ENCODE results near the gene GNG12.

DNA sequence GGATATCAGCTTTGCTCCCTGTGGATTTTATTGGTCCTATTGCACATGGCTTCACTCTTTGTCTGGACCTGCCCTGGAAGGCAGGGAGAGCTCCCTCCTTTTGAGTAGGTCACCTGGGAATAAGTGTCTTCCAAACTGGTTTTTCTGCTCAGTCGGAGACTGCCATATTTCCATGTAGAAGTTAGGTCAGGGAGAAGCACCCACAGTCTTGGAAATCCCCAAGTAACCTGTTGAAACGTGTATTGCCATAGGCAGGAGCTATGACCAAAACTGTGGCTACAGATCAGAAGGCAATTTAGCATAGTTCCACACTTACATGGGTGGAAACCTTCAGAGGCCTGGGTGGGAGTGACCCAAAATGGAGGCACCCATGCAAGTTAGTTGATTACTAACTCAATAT is 3.5 kb upstream of the GNG12 start:
- TF ChIP-seq, protein P1, sequence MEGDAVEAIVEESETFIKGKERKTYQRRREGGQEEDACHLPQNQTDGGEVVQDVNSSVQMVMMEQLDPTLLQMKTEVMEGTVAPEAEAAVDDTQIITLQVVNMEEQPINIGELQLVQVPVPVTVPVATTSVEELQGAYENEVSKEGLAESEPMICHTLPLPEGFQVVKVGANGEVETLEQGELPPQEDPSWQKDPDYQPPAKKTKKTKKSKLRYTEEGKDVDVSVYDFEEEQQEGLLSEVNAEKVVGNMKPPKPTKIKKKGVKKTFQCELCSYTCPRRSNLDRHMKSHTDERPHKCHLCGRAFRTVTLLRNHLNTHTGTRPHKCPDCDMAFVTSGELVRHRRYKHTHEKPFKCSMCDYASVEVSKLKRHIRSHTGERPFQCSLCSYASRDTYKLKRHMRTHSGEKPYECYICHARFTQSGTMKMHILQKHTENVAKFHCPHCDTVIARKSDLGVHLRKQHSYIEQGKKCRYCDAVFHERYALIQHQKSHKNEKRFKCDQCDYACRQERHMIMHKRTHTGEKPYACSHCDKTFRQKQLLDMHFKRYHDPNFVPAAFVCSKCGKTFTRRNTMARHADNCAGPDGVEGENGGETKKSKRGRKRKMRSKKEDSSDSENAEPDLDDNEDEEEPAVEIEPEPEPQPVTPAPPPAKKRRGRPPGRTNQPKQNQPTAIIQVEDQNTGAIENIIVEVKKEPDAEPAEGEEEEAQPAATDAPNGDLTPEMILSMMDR (IDR thresholded peaks at IDR 0.05) = no peak
- TF ChIP-seq POLR2A (IDR thresholded peaks at IDR 0.05) (no peak), POLR2AphosphoS5 (IDR thresholded peaks at IDR 0.05; ENCODE audit: insufficient read depth in 1 of 2, low read depth in 1 of 2) (peak in 1 of 2 donors; percentile 77)
